WTC11 (cell line): Measurements from ENCODE around the gene UQCRHL. TPM values are rescaled to one million over a fixed set of nuclear protein-coding genes. Genes with fewer than 3 reads are reported as not detected.

Source experiments
- ATAC-seq: fragments of 200-7000 bp; cut with Tn5 transposase; 2 replicates; pipeline ENCODE4 v1.10.0; 2021; ENCODE audit warnings: mild to moderate bottlenecking, moderate library complexity
- CTCF ChIA-PET: fragments of 300-600 bp; sonication (Branson Sonifier 250); formaldehyde crosslinking; loops from one replicate; lab custom pipeline; 2021; ENCODE audit warnings: antibody characterized with exemption; lab: Charles Lee
- POLR2A ChIA-PET: fragments of 350-600 bp; sonication (Branson Sonifier 250); formaldehyde crosslinking; loops from one replicate; lab custom pipeline; 2021; ENCODE audit warnings: antibody characterized with exemption; lab: Charles Lee
- DNase-seq: peaks from one replicate; pipeline ENCODE4 v3.0.0; 2021; ENCODE audit warnings: low spot score
- H3K27ac Mint-ChIP-seq: 2 replicates; pipeline ENCODE4 v1.8.0; 2021; ENCODE audit warnings: mixed read lengths
- H3K27me3 Mint-ChIP-seq: 2 replicates; pipeline ENCODE4 v1.8.0; 2021; ENCODE audit warnings: low read depth, mild to moderate bottlenecking, moderate library complexity, mixed read lengths
- H3K36me3 Mint-ChIP-seq: 2 replicates; pipeline ENCODE4 v1.8.0; 2021; ENCODE audit warnings: mixed read lengths
- H3K4me1 Mint-ChIP-seq: 2 replicates; pipeline ENCODE4 v1.8.0; 2022; ENCODE audit warnings: mixed read lengths
- H3K4me3 Mint-ChIP-seq: 2 replicates; pipeline ENCODE4 v1.8.0; 2021; ENCODE audit warnings: mild to moderate bottlenecking, moderate library complexity, mixed read lengths
- H3K9me3 Mint-ChIP-seq: 2 replicates; pipeline ENCODE4 v1.8.0; 2021; ENCODE audit warnings: mixed read lengths
- ATF1 ChIP-seq: sonication (generic); formaldehyde crosslinking; IDR thresholded peaks from 2 replicates; pipeline ENCODE4 v1.8.1; 2023; ENCODE audit warnings: mild to moderate bottlenecking, moderate library complexity, missing genetic modification reagents
- ATF6 ChIP-seq: sonication (generic); formaldehyde crosslinking; IDR thresholded peaks from 2 replicates; pipeline ENCODE4 v1.8.1; 2023; ENCODE audit warnings: mild to moderate bottlenecking, missing genetic modification reagents
- FOXJ3 ChIP-seq: sonication (generic); formaldehyde crosslinking; IDR thresholded peaks from 2 replicates; pipeline ENCODE4 v1.9.0; 2021; ENCODE audit warnings: missing genetic modification reagents, mild to moderate bottlenecking, borderline replicate concordance
- FOXP1 ChIP-seq: sonication (generic); formaldehyde crosslinking; IDR thresholded peaks from 2 replicates; pipeline ENCODE4 v1.8.0; 2022; ENCODE audit warnings: missing genetic modification reagents, mild to moderate bottlenecking, moderate library complexity, borderline replicate concordance
- GABPB1 ChIP-seq: sonication (generic); formaldehyde crosslinking; IDR thresholded peaks from 2 replicates; pipeline ENCODE4 v1.8.1; 2023; ENCODE audit warnings: mild to moderate bottlenecking, missing genetic modification reagents
- GTF2I ChIP-seq: fragments of 250-450 bp; sonication (Bioruptor Pico); conservative IDR thresholded peaks from 2 replicates; pipeline ENCODE4 v1.4.0; 2021; ENCODE audit warnings: mild to moderate bottlenecking
- HMGXB4 ChIP-seq: sonication (generic); formaldehyde crosslinking; IDR thresholded peaks from 2 replicates; pipeline ENCODE4 v1.8.1; 2023; ENCODE audit warnings: mild to moderate bottlenecking, moderate library complexity, missing genetic modification reagents
- IRF1 ChIP-seq: sonication (generic); formaldehyde crosslinking; IDR thresholded peaks from 2 replicates; pipeline ENCODE4 v1.8.0; 2023; ENCODE audit warnings: missing genetic modification reagents
- NFE2L1 ChIP-seq: sonication (generic); formaldehyde crosslinking; IDR thresholded peaks from 2 replicates; pipeline ENCODE4 v1.8.1; 2023; ENCODE audit warnings: missing genetic modification reagents
- PRDM15 ChIP-seq: sonication (generic); formaldehyde crosslinking; IDR thresholded peaks from 2 replicates; pipeline ENCODE4 v1.8.0; 2022; ENCODE audit warnings: missing genetic modification reagents
- PRRX2 ChIP-seq: fragments of 250-450 bp; sonication (Bioruptor Pico); IDR thresholded peaks from 2 replicates; pipeline ENCODE4 v1.8.0; 2021; ENCODE audit warnings: mild to moderate bottlenecking
- SMAD3 ChIP-seq: sonication (generic); formaldehyde crosslinking; IDR thresholded peaks from 2 replicates; pipeline ENCODE4 v1.8.0; 2022; ENCODE audit warnings: missing genetic modification reagents, mild to moderate bottlenecking, borderline replicate concordance
- USF1 ChIP-seq: sonication (generic); formaldehyde crosslinking; IDR thresholded peaks from 2 replicates; pipeline ENCODE4 v1.8.0; 2022; ENCODE audit warnings: mild to moderate bottlenecking, missing genetic modification reagents
- ZNF232 ChIP-seq: sonication (generic); formaldehyde crosslinking; IDR thresholded peaks from 2 replicates; pipeline ENCODE4 v1.8.0; 2022; ENCODE audit warnings: mild to moderate bottlenecking, missing genetic modification reagents
- ZNF425 ChIP-seq: fragments of 250-450 bp; sonication (Bioruptor Pico); conservative IDR thresholded peaks from 2 replicates; pipeline ENCODE4 v1.9.0; 2021; ENCODE audit warnings: mild to moderate bottlenecking
- ZNF532 ChIP-seq: fragments of 250-450 bp; sonication (Bioruptor Pico); IDR thresholded peaks from 2 replicates; pipeline ENCODE4 v1.9.0; 2021; ENCODE audit warnings: mild to moderate bottlenecking, borderline replicate concordance
- total RNA-seq: library from RNA; stranded (reverse); gene quantifications from 3 replicates; pipeline ENCODE4 v1.2.3, GENCODE V29; 2021

UQCRHL gene
- total RNA-seq, 1 experiment from 2014 or later = 3.8 TPM

GRCh38 chr1:15771836-15772515 is 35.5 kb downstream of the UQCRHL start:
- Mint-ChIP-seq H3K4me3 (no peak overlapping the region), H3K9me3 (no peaks in the 10 kb centered on the region), H3K36me3 (peaks cover 60% of the 10 kb centered on the region), H3K27me3 (no peaks in the 10 kb centered on the region), H3K27ac (peak overlapping the region; percentile 60), H3K4me1 (no peaks in the 10 kb centered on the region)
- ATAC-seq (no peak), DNase-seq (no peak)
- ChIA-PET CTCF (interaction anchor here (1.1 to 2.0 kb wide), 2 partner anchors 20 to 31 kb away, joined by 5 read pairs; no protein-coding TSS in a partner anchor), POLR2A (interaction anchor here (1.1 kb wide), 1 partner anchor 66 kb away, joined by 3 read pairs; no protein-coding TSS in a partner anchor)
- no peak for TF ChIP-seq ZNF232 (CRISPR knock-in tag)
- no peak for TF ChIP-seq FOXP1 (CRISPR knock-in tag)
- no peak for TF ChIP-seq PRDM15
- TF ChIP-seq HMGXB4 = no peak
- no peak for TF ChIP-seq NFE2L1 (CRISPR knock-in tag)
- no peak for TF ChIP-seq IRF1
- no peak for TF ChIP-seq ZNF532 (CRISPR knock-in tag)
- TF ChIP-seq ATF6 = no peak
- TF ChIP-seq PRRX2 (CRISPR knock-in tag) = no peak

- DNase-seq (no peak), ATAC-seq (no peak)
- Mint-ChIP-seq H3K27ac (no peak overlapping the region), H3K36me3 (peaks cover 53% of the 10 kb centered on the region), H3K4me1 (no peaks in the 10 kb centered on the region), H3K27me3 (no peaks in the 10 kb centered on the region), H3K4me3 (no peak overlapping the region), H3K9me3 (no peaks in the 10 kb centered on the region)
- ChIA-PET CTCF (interaction anchor here (0.5 kb wide), 1 partner anchor 21 kb away, joined by 3 read pairs; no protein-coding TSS in a partner anchor), POLR2A (no interaction called here)
- TF ChIP-seq IRF1 (no peak), ZNF425 (CRISPR knock-in tag) (no peak), GABPB1 (CRISPR knock-in tag) (no peak), ATF1 (CRISPR knock-in tag) (no peak), FOXJ3 (CRISPR knock-in tag) (no peak), GTF2I (no peak), SMAD3 (CRISPR knock-in tag) (no peak), USF1 (CRISPR knock-in tag) (no peak)
These were observed 37.0 kb downstream of the UQCRHL start for GRCh38 chr1:15770313-15770962.
